ENCODE data around the gene TCF15. TPM values are rescaled to one million over a fixed set of nuclear protein-coding genes. Genes with fewer than 3 reads are reported as not detected.
"Not testable (repeated sequence)": the region's sequence is repeated elsewhere in the genome, so short reads cannot be mapped to it uniquely, and the experiment has no call there.

Gene TCF15
- polyA plus RNA-seq, 3 donors: not detected

DNA sequence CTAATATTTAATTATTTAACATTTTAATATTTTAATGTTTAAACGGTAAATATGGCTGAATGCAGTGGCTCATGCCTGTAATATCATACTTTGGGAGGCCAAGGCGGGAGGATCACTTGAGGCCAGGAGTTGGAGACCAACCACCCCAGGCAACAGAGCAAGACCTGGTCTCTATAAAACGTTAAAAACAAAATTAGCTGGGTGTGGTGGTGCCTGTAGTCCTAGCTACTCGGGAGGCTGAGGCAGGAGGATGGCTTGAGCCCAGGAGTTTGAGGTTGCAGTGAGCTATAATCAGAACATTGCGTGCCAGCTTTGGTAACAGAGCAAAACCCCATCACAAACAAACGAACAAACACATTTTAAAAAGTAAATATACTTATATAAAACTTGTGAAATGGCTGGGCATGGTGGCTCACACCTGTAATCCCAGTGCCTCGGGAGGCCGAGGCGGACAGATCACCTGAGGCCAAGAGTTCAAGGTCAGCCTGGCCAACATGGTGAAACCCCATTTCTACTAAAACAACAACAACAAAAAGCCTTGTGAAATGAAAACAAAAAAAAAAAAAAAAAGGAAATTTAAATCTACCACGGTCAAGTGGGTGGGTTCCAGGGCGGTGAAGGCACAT, 34.7 kb upstream of the TCF15 start:
- Histone ChIP-seq H3K4me1 (ENCODE audit: control insufficient read depth in 1 of 2, insufficient read depth in 2 of 2, low read length in 2 of 2) (peaks cover 7 to 8% of the 10 kb centered on the region in 2 donors), H3K4me2 (replicated peaks; ENCODE audit: extremely low read depth, low read length, poor library complexity, severe bottlenecking) (no peak overlapping the region), H3K9ac (ENCODE audit: insufficient read depth, low read length, poor library complexity, severe bottlenecking) (no peak overlapping the region), H3K27ac (ENCODE audit: low read depth in 1 of 2, low read length in 2 of 2) (no peak overlapping the region), H3K9me3 (replicated peaks in 1 of 2; ENCODE audit: control insufficient read depth in 1 of 2, insufficient read depth in 1 of 2, low read length in 2 of 2) (peaks cover 4 to 9% of the 10 kb centered on the region in 2 donors), H3K79me2 (ENCODE audit: insufficient read depth, low read length) (no peaks in the 10 kb centered on the region), H4K20me1 (ENCODE audit: insufficient read depth, low read length) (peaks cover 51% of the 10 kb centered on the region), H3K36me3 (replicated peaks in 1 of 2; ENCODE audit: control insufficient read depth in 1 of 2, insufficient read depth in 2 of 2, low read length in 2 of 2) (peaks cover 26 to 30% of the 10 kb centered on the region in 2 donors), H2AFZ (ENCODE audit: insufficient read depth, low read depth, low read length, poor library complexity, severe bottlenecking) (no peak overlapping the region), H3K27me3 (ENCODE audit: control insufficient read depth in 2 of 2, insufficient read depth in 2 of 2, low read length in 2 of 2) (peaks cover 3 to 15% of the 10 kb centered on the region in 2 donors), H3K4me3 (replicated peaks in 1 of 3; ENCODE audit: low read depth in 2 of 3, low read length in 3 of 3) (no peak overlapping the region)
- Mint-ChIP-seq H3K4me1 (peaks cover 15% of the 10 kb centered on the region), H3K4me3 (no peak overlapping the region), H3K27me3 (ENCODE audit: low read depth in 3 of 3) (peaks cover 16 to 30% (median 26%) of the 10 kb centered on the region in 3 donors), H3K36me3 (peaks cover 31 to 35% of the 10 kb centered on the region in 2 donors), H3K9me3 (peaks cover 0 to 14% (median 6%) of the 10 kb centered on the region in 7 donors), H3K27ac (no peak overlapping the region)
- DNase-seq: no peak
- WGBS (ENCODE audit: insufficient coverage): 86% methylated on average over 1 of the region's 11 CpGs
- intact Hi-C loops (cut with micrococcal nuclease): loop anchor here (5.0 kb wide), 1 partner anchor 83 kb away; no protein-coding TSS in a partner anchor
- TF ChIP-seq, protein P1, sequence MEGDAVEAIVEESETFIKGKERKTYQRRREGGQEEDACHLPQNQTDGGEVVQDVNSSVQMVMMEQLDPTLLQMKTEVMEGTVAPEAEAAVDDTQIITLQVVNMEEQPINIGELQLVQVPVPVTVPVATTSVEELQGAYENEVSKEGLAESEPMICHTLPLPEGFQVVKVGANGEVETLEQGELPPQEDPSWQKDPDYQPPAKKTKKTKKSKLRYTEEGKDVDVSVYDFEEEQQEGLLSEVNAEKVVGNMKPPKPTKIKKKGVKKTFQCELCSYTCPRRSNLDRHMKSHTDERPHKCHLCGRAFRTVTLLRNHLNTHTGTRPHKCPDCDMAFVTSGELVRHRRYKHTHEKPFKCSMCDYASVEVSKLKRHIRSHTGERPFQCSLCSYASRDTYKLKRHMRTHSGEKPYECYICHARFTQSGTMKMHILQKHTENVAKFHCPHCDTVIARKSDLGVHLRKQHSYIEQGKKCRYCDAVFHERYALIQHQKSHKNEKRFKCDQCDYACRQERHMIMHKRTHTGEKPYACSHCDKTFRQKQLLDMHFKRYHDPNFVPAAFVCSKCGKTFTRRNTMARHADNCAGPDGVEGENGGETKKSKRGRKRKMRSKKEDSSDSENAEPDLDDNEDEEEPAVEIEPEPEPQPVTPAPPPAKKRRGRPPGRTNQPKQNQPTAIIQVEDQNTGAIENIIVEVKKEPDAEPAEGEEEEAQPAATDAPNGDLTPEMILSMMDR (IDR thresholded peaks at IDR 0.05): no peak

GRCh38 chr20:642398-643174, 32.5 kb upstream of the TCF15 start:
- WGBS (ENCODE audit: insufficient coverage): 5% methylated on average over 46 of the region's 57 CpGs
- peaks cover 16 to 33% (median 26%) of the 10 kb centered on the region in 3 donors for H3K27me3 Mint-ChIP-seq (ENCODE audit: low read depth in 3 of 3)

GRCh38 chr20:642013-642397, 31.9 kb upstream of the TCF15 start:
- peaks cover 14% of the 10 kb centered on the region for H3K4me1 Mint-ChIP-seq
- not testable (repeated sequence) for H3K27ac Mint-ChIP-seq
- WGBS (ENCODE audit: insufficient coverage): no CpG with 5 or more reads among the region's 13 CpGs

More at GRCh38 chr20:642398-643174, 32.5 kb upstream of the TCF15 start:
- TF ChIP-seq, protein P1 (IDR thresholded peaks at IDR 0.05): no peak
- H3K36me3 ChIP-seq (replicated peaks in 1 of 2; ENCODE audit: control insufficient read depth in 1 of 2, insufficient read depth in 2 of 2, low read length in 2 of 2): peaks cover 7 to 8% of the 10 kb centered on the region in 2 donors
- no peaks in the 10 kb centered on the region for H3K79me2 ChIP-seq (ENCODE audit: insufficient read depth, low read length)
- H2AFZ ChIP-seq (ENCODE audit: insufficient read depth, low read depth, low read length, poor library complexity, severe bottlenecking): no peak overlapping the region
- no peak overlapping the region for H3K9ac ChIP-seq (ENCODE audit: insufficient read depth, low read length, poor library complexity, severe bottlenecking)
- H3K27ac ChIP-seq (ENCODE audit: low read depth in 1 of 2, low read length in 2 of 2): no peak overlapping the region
- peaks cover 7 to 8% of the 10 kb centered on the region in 2 donors for H3K4me1 ChIP-seq (ENCODE audit: control insufficient read depth in 1 of 2, insufficient read depth in 2 of 2, low read length in 2 of 2)
- peaks cover 32% of the 10 kb centered on the region for H4K20me1 ChIP-seq (ENCODE audit: insufficient read depth, low read length)
- Mint-ChIP-seq H3K4me1 (peaks cover 15% of the 10 kb centered on the region), H3K27ac (no peak overlapping the region), H3K36me3 (peaks cover 10 to 13% of the 10 kb centered on the region in 2 donors), H3K4me3 (peak overlapping the region in 1 of 2 donors; percentile 65), H3K9me3 (peaks cover 0 to 9% (median 1%) of the 10 kb centered on the region in 7 donors)
- intact Hi-C loops (cut with micrococcal nuclease): loop anchor here in 1 of 2 donors (5.0 kb wide), 1 partner anchor 80 kb away; no protein-coding TSS in a partner anchor
- no peak for DNase-seq
- no peak overlapping the region for H3K4me2 ChIP-seq (replicated peaks; ENCODE audit: extremely low read depth, low read length, poor library complexity, severe bottlenecking)
- peaks cover 3 to 15% of the 10 kb centered on the region in 2 donors for H3K27me3 ChIP-seq (ENCODE audit: control insufficient read depth in 2 of 2, insufficient read depth in 2 of 2, low read length in 2 of 2)
- peaks cover 0 to under 1% of the 10 kb centered on the region in 2 donors for H3K9me3 ChIP-seq (replicated peaks in 1 of 2; ENCODE audit: control insufficient read depth in 1 of 2, insufficient read depth in 1 of 2, low read length in 2 of 2)
- H3K4me3 ChIP-seq (replicated peaks in 1 of 3; ENCODE audit: low read depth in 2 of 3, low read length in 3 of 3): no peak overlapping the region

More at GRCh38 chr20:642013-642397, 31.9 kb upstream of the TCF15 start:
- not testable (repeated sequence) for H2AFZ ChIP-seq (ENCODE audit: insufficient read depth, low read depth, low read length, poor library complexity, severe bottlenecking); H3K36me3 Mint-ChIP-seq; H3K9ac ChIP-seq (ENCODE audit: insufficient read depth, low read length, poor library complexity, severe bottlenecking); H3K4me3 Mint-ChIP-seq; H3K4me3 ChIP-seq (replicated peaks in 1 of 3; ENCODE audit: low read depth in 2 of 3, low read length in 3 of 3); H3K79me2 ChIP-seq (ENCODE audit: insufficient read depth, low read length); H3K4me2 ChIP-seq (replicated peaks; ENCODE audit: extremely low read depth, low read length, poor library complexity, severe bottlenecking); H3K36me3 ChIP-seq (replicated peaks in 1 of 2; ENCODE audit: control insufficient read depth in 1 of 2, insufficient read depth in 2 of 2, low read length in 2 of 2); H3K27ac ChIP-seq (ENCODE audit: low read depth in 1 of 2, low read length in 2 of 2); DNase-seq; H3K9me3 ChIP-seq (replicated peaks in 1 of 2; ENCODE audit: control insufficient read depth in 1 of 2, insufficient read depth in 1 of 2, low read length in 2 of 2); H3K4me1 ChIP-seq (ENCODE audit: control insufficient read depth in 1 of 2, insufficient read depth in 2 of 2, low read length in 2 of 2); H3K9me3 Mint-ChIP-seq
- intact Hi-C loops (cut with micrococcal nuclease): loop anchor here in 1 of 2 donors (5.0 kb wide), 1 partner anchor 80 kb away; no protein-coding TSS in a partner anchor
- Histone ChIP-seq H3K27me3 (ENCODE audit: control insufficient read depth in 2 of 2, insufficient read depth in 2 of 2, low read length in 2 of 2) (peaks cover 3 to 15% of the 10 kb centered on the region in 2 donors), H4K20me1 (ENCODE audit: insufficient read depth, low read length) (peaks cover 26% of the 10 kb centered on the region)
- H3K27me3 Mint-ChIP-seq (ENCODE audit: low read depth in 3 of 3): peaks cover 16 to 37% (median 26%) of the 10 kb centered on the region in 3 donors

Data from CD14-positive monocyte (primary cell).